Measurements from ENCODE around the gene HAAO. TPM values are rescaled to one million over a fixed set of nuclear protein-coding genes. Genes with fewer than 3 reads are reported as not detected.
A peak's percentile ranks its signal among the peaks of the same experiment; 100 is the strongest.
"Not testable (repeated sequence)": the region's sequence is repeated elsewhere in the genome, so short reads cannot be mapped to it uniquely, and the experiment has no call there.

HAAO gene
- polyA plus RNA-seq, 1 donor: 19.7 TPM

DNA sequence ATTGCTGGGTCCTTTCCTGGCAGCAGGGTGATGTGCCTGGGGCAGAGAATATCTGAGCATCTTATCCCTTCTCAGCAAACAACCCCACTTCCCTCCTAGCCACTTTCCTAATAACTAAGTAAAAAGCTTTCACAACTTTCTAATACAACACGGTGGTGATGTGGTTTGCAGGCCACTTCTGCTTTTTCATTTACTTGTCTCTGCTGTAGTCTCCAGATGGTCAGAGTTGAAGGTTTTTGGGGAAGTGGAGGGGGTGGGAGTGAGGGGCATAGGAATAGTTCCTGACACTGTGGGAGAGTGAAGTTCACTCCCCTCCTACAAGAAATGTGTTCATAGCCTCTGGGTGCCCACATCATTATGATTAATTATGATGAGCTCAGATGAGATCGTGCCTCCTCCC, 40.1 kb downstream of the HAAO start:
- DNase-seq (ENCODE audit: low read depth): no peak

DNA sequence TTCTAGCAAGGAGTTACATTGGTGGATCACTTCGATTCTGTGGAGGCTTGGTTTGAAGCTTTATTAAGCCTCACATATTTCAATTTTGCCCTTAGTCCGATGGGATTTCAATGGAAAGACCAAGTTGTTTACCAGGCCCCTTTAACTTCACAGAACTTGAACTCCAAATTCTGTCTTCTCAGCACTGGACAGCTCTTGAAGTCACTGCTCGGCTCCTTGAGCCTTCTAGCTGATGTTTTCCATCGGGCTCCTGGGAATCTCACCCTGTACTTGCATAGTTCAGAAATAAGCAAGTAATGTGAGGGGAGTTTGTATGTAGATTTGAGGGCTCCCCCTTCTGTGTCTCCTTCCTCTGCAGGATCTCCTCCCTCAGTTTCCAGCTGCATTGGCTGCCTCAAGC, 43.5 kb downstream of the HAAO start:
- no peak for DNase-seq (ENCODE audit: low read depth)

DNA sequence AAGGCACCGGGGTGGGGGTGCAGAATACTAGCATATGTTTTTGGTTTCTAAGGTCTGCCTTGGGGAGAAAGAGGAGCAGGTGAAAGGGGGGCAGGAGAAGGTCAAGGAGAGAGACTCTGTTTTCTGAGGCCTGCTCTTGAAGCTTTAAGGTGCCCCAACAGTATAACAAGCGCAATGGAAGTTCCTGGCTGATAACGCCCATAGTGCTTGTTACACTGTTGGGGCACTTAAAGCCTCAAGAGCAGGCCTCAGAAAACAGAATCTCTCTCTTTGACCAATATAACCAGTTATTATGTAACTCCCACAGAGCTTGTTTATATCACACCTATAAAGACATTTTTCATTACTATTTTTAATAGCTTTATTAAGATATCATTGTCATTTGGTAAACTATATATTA, 45.0 kb downstream of the HAAO start:
- DNase-seq (ENCODE audit: low read depth): no peak

DNA sequence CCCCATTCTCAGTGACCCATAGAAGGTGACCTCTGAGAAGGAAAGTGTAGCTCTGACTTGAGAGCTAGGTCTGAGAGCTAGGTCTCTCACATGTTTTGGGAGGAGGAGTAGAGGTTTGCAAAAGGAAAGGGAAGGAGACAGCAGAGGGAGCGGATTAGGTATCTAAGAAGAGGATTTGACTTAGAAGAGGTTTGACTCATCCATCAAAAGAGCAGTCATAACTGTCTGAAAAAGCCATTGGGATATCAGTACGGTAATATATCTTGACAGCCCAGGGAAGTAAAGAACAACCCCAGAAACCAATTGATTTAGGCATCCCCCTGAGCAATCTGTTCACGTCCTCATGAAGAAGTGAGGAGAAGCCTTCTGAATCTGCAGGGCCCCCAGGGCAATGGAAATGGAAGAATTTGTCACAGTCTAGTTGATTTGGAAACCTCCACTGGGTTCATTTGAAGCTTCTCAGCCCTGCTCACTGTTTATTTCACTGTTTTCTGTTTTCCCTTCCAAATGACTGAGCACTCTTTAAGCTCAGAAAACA, 47.8 kb downstream of the HAAO start:
- no peak for DNase-seq (ENCODE audit: low read depth)

DNA sequence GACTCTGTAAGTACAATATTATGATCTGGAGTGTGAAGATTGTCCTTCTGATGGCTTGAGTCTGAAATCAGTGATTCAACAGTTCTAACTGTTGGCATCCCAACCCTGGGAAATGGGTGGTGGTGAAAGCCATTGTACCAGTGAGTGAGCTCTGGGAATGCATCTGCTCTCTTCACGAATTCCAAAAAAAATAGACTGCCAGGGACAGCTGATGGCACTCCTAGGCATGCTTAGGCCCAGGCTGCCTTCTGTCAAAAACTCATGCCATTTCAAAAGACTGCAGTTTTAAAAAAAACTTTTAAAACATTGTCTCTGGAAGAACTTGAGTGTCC, 48.8 kb downstream of the HAAO start:
- no peak for DNase-seq (ENCODE audit: low read depth)

DNA sequence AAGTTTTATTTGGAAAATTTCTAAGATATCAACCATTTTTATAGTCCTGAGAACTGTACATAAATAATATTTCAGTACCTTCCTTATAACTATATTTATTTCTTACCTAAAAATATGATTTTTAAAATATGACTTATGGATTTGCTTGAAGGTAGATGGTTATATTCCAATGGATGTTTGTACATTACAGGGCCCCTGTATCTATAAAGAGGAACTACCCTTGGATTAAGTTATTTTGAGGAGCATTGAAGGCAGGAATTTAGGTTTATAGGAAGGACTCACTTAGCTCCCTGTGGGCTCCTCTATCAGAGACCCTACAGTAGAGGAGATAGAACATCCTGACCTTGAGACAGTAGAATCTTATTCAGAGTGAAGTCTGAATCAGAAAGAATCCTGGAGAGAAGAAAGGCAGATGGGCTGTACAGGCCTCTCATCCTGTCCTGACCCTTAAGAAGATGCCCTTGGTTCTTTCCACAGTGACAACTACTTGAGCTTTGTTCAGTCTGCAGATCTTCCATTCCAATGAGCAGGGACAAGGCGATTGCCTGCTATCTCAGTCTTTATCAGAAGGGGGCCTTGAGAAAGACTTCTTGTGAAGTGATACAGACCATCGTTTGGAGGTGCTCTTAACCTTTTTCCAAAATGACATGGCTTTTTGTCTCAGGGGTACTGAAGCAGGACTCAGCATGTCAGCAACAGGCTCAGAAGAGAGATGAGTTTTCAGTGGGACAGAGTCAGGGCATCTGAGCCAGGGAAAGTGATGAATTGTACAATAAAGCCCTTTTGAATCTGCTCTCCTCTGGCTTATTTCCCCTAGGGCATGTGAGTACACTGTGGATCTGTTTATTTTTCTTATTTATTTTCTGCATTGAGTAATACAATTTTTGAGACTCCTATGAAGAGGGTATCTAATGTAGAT, 49.4 kb downstream of the HAAO start:
- DNase-seq (ENCODE audit: low read depth): no peak

DNA sequence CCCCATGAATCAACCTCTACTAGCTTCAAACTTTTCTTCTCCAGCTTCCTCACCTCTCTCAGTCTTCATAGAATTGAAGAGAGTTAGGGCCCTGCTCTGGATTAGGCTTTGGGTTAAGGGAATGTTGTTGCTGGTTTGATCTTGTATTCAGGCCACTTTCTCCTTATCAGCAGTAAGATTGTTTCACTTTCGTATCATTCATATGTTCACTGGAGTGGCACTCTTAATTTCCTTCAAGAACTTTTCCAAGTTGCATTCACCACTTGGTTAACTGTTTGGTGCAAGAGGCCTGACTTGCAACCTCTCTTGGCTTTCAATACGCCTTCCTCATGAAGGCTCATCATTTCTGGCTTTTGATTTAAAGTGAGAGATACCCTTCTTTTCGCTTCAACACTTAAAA, 51.2 kb downstream of the HAAO start:
- no peak for DNase-seq (ENCODE audit: low read depth)

DNA sequence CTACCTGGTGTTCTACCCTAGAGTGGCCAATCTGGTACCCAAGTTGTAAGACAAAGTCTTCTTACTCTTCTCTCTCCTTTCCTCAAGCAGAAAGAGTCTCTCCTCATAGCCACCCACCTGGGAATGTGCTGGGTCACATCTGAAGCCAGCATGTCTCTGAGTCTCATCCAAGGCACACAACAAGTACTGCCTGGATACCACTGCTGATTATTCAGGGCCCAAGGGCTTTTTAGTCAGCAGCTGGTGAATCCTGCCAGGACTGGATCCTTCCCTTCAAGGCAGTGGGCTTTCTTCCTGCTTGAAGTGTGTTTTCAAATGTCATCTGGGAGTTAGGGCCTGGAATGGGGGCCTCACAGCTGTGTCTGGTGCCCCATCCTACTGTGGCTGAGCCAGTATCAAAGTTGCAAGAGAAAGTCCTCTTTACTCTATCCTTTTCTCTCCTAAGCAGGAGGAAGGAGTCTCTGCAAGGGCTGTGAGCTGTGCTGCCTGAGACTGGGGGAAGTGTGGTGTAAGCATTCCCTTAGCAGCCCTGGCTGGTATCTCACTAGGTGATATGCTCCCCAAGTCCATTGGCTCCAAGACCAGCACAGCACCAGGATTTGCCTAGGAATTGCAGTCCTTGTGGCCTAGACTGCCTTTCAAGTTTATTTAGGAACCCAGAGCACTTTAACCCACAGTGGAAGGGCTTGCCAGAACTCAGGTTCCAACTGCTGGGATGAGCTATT, 55.6 kb downstream of the HAAO start:
- DNase-seq (ENCODE audit: low read depth): no peak

DNA sequence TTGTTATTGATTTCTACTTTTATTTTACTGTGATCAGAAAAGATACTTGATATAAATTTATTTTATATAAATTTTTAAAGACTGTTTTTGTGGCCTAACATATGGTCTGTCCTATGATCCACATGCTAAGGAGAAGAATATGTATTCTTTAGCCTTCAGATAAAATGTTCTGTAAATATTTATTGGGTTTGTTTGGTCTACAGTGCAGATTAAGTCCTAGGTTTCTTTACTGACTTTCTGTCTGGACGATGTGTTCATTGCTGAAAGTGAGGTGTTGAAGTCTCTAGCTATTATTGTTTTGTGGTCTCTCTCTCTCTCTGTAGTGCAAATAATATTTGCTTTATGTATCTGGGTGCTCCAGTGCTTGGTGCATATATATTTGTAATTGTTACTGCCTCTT, 58.5 kb downstream of the HAAO start:
- no peak for DNase-seq (ENCODE audit: low read depth)

DNA sequence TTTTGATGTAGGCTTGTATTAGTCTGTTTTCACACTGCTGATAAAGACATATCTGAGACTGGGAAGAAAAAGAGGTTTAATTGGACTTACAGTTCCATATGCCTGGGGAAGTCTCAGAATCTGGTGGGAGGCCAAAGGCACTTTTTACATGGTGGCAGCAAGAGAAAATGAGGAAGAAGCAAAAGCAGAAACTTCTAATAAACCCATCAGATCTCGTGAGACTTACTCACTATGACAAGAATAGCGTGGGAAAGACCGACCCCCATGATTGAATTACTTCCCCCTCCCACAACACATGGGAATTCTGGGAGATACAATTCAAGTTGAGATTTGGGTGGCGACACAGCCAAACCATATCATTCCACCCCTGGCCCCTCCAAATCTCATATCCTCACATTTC, 61.1 kb downstream of the HAAO start:
- DNase-seq (ENCODE audit: low read depth): not testable (repeated sequence)

DNA sequence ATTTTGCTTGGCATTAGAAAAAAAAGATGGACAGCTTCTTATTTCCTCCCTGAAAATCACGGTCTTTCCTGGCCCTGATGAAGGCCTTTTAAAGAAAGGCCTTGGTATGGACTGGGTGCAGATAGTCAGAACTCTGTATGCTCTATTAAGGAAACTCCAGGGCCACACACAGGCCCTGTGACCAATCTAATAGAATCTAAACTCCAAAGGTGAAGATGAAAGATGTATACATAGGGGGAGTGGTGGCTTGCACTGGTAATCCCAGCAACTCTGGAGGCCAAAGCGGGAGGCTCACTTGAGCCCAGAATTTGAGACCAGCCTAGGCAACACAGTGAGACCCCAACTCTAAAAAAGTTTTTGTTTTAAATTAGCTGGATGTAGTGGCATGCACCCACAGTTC, 65.7 kb downstream of the HAAO start:
- no peak for DNase-seq (ENCODE audit: low read depth)

DNA sequence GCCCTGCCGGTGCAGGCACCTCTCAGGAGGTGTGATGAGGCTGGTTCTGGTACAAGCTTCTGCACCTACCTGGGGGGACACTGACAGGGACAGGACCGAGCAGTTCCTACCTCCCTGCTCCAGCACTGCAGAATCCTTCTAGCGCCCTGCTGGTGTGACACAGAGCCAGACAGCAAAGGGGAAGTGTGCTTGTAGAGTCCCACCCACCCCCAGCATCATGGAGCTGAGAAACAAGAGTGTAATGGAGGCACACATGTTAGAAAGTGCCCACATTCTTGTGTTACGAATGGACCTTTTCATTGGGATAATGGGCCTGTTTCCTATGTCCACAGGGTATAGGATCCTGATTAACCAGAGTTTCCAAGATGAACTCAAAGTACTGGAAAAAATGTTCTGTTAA, 66.7 kb downstream of the HAAO start:
- DNase-seq (ENCODE audit: low read depth): no peak

DNA sequence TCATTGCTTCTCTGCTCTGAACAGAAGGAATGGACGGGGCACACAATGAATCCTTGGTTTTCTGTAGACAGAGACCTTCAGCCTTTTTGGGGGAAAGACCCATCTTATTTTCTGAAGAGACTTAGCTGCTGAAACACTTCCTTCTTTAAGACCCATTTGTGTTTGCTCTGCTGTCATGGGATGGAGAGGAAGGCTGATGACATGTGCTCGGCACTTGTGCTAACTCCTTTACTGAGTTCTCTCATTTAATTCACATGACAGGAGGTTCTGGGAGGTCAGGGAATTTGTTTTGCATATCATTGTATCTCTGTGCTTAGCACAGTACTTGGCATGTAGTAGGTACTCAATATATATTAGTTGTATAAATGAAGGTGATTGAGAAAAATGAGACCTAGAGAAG, 67.5 kb downstream of the HAAO start:
- DNase-seq (ENCODE audit: low read depth): no peak

DNA sequence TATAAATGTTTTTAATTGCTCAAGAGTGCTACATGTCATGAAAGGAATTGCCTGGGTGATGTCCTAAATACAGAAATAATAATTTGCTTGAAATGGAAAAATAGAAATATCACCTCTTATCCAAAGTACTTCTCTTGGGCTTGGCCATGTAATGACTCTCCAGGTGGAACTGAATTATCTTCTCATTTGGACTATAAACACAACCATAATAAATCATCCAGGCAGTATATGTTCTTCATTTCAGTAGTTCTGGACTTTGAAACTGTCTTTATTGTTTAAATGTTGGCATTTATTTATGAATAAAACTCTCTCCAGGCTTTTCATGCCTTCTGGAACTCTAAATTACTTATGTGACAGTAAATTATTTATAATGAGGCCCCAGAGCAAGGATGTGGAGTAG, 68.9 kb downstream of the HAAO start:
- DNase-seq (ENCODE audit: low read depth): no peak

DNA sequence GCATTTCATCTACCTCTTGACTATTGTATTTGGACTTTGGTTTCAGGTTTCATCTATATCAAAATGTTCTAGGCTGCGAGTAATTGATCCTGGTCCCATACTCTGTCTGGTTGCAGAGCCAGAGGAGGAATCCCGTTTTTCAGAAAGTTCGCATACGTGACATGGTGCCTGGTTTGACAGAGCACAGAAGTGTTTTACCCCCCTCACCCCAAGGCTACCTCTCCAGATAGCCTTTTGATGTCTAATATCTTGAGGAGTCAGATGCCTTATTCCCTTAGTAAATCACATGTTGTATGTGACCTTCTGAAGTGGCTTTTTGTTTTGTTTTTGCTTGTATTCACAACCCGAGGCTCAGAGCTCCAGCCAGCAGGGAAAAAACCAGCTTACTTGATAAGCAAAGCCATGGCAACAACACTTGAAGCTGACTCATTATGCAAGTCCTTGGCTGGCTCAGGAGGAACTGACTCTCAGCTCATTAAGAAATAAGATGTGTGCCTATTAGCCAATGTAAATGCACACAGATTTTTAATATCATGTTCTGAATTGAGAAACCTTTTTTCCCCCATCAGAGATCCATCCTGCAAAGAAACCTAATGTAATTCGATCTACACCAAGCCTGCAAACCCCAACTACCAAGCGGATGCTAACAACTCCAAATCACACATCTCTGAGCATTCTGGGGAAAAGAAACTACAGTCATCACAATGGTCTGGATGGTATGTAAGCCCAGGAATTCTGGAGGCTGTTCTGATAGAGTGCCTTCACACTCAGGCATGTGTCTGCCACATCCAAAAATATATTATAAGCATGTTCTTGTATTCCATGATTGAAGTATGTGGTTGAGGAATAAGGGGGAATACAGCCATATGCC, 69.8 kb downstream of the HAAO start:
- DNase-seq (ENCODE audit: low read depth): peak; percentile 25

DNA sequence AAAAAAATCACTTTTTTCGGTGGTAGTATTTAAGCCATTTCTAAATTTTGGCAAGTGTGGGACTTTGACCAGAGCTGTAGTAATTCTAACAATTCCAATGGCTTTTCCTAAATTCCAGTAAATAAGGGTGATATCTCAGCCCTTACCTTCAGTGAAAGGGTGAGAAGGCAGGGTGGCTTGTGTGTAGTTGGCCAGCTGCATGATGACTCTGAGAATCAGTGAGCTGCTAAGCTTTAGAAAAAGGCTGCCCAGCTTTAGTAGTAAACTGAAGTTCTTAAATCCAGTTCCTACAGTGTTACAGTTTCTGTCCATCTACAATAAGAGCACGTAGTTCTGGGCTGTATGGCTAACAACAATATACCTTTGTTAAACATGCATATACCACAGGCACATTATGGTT, 70.5 kb downstream of the HAAO start:
- DNase-seq (ENCODE audit: low read depth): no peak

Other genes with a start within 250 kb of the HAAO start
- gene MTA3, start 224.0 kb downstream of the HAAO start, polyA plus RNA-seq (ENCODE audit: insufficient read length): 26.5 TPM
- gene OXER1, start 28.4 kb downstream of the HAAO start, polyA plus RNA-seq (ENCODE audit: insufficient read length): 7.2 TPM

Data from forelimb muscle (tissue), 1 donor.